Right cardiac atrium (tissue), 5 donors: ENCODE results near the gene CKS1B. TPM values are rescaled to one million over a fixed set of nuclear protein-coding genes. Genes with fewer than 3 reads are reported as not detected.

ENCODE experiments used
- ATAC-seq, 2 donors: fragments of 200-7000 bp; cut with Tn5 transposase; one replicate each; pipeline versions ENCODE4 v1.8.0 to v1.9.1; 2020; ENCODE audit warnings: moderate library complexity in 2 of 2, mild to moderate bottlenecking in 1 of 2
- DNase-seq, 3 donors: peaks; one replicate each; pipeline ENCODE4 v3.0.0-alpha.2; 2020
- H3K27ac ChIP-seq: one replicate; pipeline ENCODE4 v1.5.1; 2013; ENCODE audit warnings: mild to moderate bottlenecking, low read length, control low read depth, moderate library complexity
- H3K27me3 ChIP-seq: one replicate; pipeline ENCODE4 v1.6.1; 2013; ENCODE audit not compliant: control insufficient read depth, insufficient read depth
- H3K4me1 ChIP-seq: one replicate; pipeline ENCODE4 v1.6.1; 2013; ENCODE audit warnings: low read length; ENCODE audit not compliant: control insufficient read depth, insufficient read depth
- H3K4me3 ChIP-seq: one replicate; pipeline ENCODE4 v1.5.1; 2013; ENCODE audit warnings: low read length, control low read depth
- H3K9me3 ChIP-seq: one replicate; pipeline ENCODE4 v1.6.1; 2013; ENCODE audit warnings: low read length; ENCODE audit not compliant: control insufficient read depth
- WGBS: extraction: QIAGEN DNeasy Blood & Tissue Kit; methylation state at CpG from one replicate; pipeline ENCODE4 v1.1.7; 2013; 5-methylcytosine and 5-hydroxymethylcytosine counted together
- intact Hi-C, 4 donors: fragments of 100-400 bp; cut with DNase I; formaldehyde crosslinking; loops; one replicate each; pipeline versions ENCODE4 v1.11.0 to v1.14.0; 2022 to 2023
- polyA plus RNA-seq: library from polyadenylated mRNA; stranded (reverse); fragments of 200-250 nt; gene quantifications from one replicate; pipeline ENCODE4 v1.2.3, GENCODE V29; 2013
- total RNA-seq, 4 donors: library from RNA; stranded (reverse); fragmentation: NEBNext Ultra II Directional; extraction: Animal tissue kit (Norgen Biotek cat#: 25700); gene quantifications; one replicate each; pipeline ENCODE4 v1.2.1, GENCODE V29; 2021
- donor health status: healthy with polysubstance abuse.
- donor health status: DM: no; HTN: yes; CAD: no.
- donor health status: DM: no; HTN: no; CAD: no.
- donor health status: DM: no; HTN: yes; CAD: no; lungs with severe emphysema.
- donor health status: DM: yes; HTN: yes; CAD: no.

The CKS1B gene
- total and polyA plus RNA-seq, 5 donors = 19.9 to 28.9 (median 25.4) TPM

DNA sequence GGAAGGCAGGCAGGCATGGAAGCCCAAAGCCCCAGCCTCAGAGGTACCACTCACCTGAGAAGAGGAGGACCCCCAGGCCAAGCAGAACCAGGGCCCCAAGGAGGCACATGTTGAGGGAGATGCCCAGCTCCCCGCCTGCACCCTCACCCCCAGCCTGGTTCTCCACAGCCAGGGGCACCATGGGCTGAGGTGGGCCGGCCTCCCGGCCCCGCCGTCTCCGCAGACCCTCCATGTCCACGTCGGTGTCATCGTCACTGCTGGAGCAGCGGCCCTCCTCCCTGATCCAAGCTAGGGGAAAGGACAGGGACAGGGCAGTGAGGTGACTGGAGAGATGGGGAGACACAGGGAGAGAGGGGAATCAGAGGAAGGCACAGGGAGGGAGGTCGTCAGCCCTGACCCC, 26.4 kb upstream of the CKS1B start:
- 93% methylated on average over 11 of the region's 11 CpGs for WGBS
- peak in 1 of 3 donors; percentile 51 for DNase-seq

DNA sequence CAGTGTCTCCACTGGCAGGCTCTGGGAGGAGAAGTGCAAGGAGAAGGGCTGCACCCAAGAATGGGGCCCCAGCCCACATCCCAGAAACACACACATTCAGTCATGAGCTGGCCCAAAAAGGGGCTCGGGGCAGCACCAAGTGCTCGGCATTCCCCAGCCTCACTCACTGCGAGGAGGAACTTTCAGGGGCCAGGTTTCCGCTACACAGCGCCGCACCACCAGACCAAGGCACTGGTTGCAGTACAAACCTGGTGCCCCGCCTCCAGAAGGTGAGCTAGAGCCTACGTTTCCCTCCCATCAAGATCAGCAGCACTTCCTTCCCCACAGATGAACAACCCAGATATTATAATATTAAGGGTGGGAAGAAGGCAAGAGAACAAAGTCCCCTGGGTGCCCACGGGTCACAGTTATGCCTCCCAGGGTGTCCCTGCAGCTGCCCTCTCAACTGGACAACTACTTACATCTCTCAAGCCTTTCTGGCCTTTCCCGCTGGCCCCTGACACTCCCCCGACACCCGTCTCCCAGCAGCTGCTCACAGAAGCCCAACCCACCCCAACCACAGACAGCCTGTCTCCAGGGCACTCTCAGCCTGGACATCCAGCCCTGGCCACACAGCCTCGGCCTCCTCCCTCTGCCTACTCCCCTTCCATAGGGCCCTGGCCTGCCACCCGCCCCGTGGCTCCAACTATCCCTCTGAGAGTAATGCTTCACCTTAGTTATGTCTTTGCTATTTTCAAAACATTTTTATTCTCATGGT, 22.4 kb upstream of the CKS1B start:
- Histone ChIP-seq H3K4me1 (peaks cover 22% of the 10 kb centered on the region), H3K27ac (no peak overlapping the region), H3K27me3 (no peaks in the 10 kb centered on the region), H3K4me3 (no peak overlapping the region), H3K9me3 (no peaks in the 10 kb centered on the region)
- whole genome bisulfite sequencing = 70% methylated on average over 15 of the region's 15 CpGs
- DNase-seq = peak in 2 of 3 donors; percentile 39 to 55
- ATAC-seq = no peak
- intact Hi-C loops = loop anchor here in 1 of 4 donors (10.0 kb wide), 1 partner anchor 113 kb away; the partner anchor contains the start of gene EFNA4

More for the DNA sequence above, 26.4 kb upstream of the CKS1B start:
- intact Hi-C loops = no loop called here
- H3K27me3 ChIP-seq = no peaks in the 10 kb centered on the region
- no peak overlapping the region for H3K4me3 ChIP-seq
- no peaks in the 10 kb centered on the region for H3K9me3 ChIP-seq
- ATAC-seq = no peak
- H3K27ac ChIP-seq = no peak overlapping the region
- H3K4me1 ChIP-seq = peaks cover 9% of the 10 kb centered on the region

DNA sequence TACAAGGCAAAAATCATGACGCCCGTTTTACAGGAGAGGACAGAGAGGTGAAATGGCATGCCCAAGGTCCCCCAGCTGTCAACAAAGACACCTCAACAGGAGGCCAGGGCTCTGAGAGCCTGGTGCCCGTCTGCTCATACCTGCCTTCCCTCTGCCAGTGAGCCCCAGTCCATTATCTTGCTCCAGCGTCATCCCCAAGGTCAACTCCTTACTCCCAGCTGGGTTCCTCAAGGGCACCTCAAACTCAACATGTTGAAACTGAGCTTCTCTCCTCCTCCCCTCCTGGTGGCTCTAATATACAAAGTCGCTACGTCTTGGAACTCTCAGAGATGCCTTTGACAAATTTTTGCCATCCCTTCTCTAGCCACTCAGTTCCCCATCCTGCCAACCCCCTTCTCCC, 21.8 kb upstream of the CKS1B start:
- WGBS = 80% methylated on average over 6 of the region's 6 CpGs
- no peak for DNase-seq
- intact Hi-C loops = loop anchor here in 1 of 4 donors (10.0 kb wide), 1 partner anchor 112 kb away; the partner anchor contains the start of gene EFNA4
- Histone ChIP-seq H3K4me1 (peaks cover 22% of the 10 kb centered on the region), H3K27ac (no peak overlapping the region), H3K4me3 (no peak overlapping the region), H3K27me3 (no peaks in the 10 kb centered on the region), H3K9me3 (no peaks in the 10 kb centered on the region)
- no peak for ATAC-seq

DNA sequence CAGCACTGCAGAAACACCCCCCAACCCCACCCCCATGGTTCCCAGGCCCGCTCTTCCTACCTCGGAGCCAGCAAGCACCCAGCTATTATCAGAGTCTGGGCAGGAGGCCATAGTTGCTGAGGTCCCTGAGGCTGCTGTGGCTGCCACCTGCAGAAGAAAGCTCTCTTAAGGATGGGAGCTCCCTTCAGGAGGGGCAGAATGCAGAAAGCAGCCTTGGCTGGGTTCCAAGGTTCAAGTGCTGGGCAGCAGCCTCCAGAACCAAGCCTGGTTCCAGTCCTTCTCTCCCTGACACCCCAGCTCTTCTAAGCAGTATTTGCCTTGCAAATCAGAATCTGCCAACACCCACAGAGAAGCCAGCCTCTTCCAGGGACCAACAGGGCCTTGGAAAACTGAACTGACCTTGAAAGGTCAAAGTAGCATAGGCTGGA, 20.9 kb upstream of the CKS1B start:
- peak in 2 of 3 donors; percentile 5 to 51 for DNase-seq
- peaks cover 22% of the 10 kb centered on the region for H3K4me1 ChIP-seq
- no peak overlapping the region for H3K27ac ChIP-seq
- intact Hi-C loops = loop anchor here in 1 of 4 donors (10.0 kb wide), 1 partner anchor 111 kb away; the partner anchor contains the start of gene EFNA4
- H3K9me3 ChIP-seq = no peaks in the 10 kb centered on the region
- no peak overlapping the region for H3K4me3 ChIP-seq
- WGBS = 59% methylated on average over 2 of the region's 2 CpGs
- no peaks in the 10 kb centered on the region for H3K27me3 ChIP-seq
- no peak for ATAC-seq

DNA sequence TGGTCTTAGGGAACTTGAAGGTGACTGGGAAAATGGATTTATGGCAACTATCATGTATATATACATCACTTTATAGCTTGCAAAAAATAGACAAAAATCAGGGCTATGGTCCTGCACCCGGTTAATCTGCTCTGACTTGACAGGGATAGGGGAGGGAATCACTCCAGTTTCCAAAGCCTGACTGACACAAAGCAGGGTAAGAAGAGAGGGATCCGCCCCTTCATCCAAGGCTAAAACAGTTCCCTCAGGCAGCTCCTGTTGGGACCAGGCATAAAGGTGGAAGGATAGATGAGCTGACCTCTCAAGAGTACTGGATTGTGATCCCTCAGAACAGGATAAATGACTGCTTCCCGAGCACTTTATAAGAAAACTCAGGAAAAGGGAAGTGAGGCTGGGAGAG, 19.9 kb upstream of the CKS1B start:
- no peak for DNase-seq
- WGBS = 59% methylated on average over 3 of the region's 3 CpGs
- no peak for ATAC-seq
- peaks cover 22% of the 10 kb centered on the region for H3K4me1 ChIP-seq
- H3K9me3 ChIP-seq = no peaks in the 10 kb centered on the region
- intact Hi-C loops = loop anchor here in 1 of 4 donors (10.0 kb wide), 1 partner anchor 110 kb away; the partner anchor contains the start of gene EFNA4
- H3K27ac ChIP-seq = peak overlapping the region; percentile 2
- H3K4me3 ChIP-seq = no peak overlapping the region
- no peaks in the 10 kb centered on the region for H3K27me3 ChIP-seq

DNA sequence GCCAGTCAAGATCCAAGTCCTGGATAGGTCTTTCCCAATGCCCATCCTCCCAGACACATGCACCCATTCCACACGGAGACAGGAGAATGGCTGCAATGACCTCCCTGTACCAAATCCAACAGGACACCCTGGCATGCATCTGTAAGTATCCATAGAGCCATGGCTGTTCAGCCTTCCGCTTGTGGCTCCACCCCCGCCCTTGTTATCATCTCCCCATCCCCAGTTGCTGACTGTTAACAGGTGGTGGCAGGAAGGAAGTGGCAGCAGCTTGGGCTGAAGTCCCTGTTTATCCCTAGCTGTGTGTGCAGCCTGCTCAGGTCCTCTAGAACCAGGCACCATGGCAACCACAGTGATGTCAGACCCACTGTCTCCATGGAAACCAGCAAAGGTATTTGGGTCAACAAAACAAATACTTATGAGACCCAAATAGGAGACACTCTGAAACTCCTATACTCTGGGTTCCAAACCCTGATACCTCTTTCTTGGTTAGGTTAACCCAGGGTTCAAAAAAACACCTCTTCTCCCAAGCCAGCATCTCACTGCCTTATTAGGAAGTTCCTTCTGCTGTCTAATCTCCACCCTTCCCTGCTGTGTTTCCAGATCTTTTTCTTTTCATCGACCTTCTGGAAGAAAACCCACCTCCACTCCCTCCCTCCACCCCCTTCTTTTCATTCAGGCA, 19.3 kb upstream of the CKS1B start:
- no peaks in the 10 kb centered on the region for H3K27me3 ChIP-seq
- WGBS = 7% methylated on average over 4 of the region's 4 CpGs
- no peaks in the 10 kb centered on the region for H3K9me3 ChIP-seq
- peaks cover 22% of the 10 kb centered on the region for H3K4me1 ChIP-seq
- DNase-seq (peak in 2 of 3 donors; percentile 28 to 67), ATAC-seq (peak in 1 of 2 donors; percentile 5)
- H3K27ac ChIP-seq = peak overlapping the region; percentile 98
- H3K4me3 ChIP-seq = peak overlapping the region; percentile 95
- intact Hi-C loops = loop anchor here in 1 of 4 donors (10.0 kb wide), 1 partner anchor 110 kb away; the partner anchor contains the start of gene EFNA4

DNA sequence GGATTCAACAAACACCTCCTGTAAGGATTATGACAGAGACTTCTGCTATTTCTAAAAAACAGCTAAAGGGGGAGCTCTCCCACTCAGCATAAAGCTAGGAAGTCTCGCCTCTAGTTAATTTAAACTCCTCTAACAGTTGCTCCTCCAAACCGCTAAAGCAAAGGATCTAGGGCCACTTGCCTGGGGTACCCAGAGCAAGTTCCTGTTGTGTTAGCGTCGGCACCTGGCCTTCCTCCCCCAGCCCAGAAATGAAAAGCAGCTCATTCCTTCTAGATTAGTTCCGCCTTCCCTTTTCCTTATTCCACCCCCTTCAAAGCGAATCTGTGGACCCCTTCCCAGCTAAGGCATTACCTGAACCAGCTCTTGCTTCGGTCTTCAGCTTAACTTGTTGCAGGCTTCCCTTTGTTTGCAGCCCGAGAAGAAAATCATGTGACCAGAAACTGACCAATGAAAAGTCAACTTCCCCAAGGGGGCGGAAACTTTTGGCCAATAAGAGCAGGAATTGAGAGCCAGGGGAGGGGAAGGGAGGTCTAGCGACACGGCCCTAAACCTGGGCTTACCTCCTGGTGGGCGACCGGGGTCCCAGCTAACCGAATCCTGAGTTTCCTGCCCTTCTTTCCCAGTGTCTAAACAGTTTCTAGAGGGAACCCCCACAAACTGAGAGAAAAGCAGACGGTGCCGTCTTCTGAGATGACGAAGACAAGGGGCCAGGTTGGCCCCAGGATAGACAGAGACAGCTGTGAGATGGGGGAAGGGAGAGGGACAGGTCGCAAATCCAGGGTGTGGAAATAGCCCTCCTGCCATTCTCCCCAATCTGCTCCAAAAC, 18.6 kb upstream of the CKS1B start, which contains the start of gene PBXIP1:
Gene PBXIP1, minus strand, starts transcription at position 382 of the 826 bp plus-strand sequence. CDS start 2,378 bp downstream, outside the sequence.
- intact Hi-C loops = loop anchor here in 1 of 4 donors (10.0 kb wide), 1 partner anchor 109 kb away; the partner anchor contains the start of gene EFNA4
- peaks cover 24% of the 10 kb centered on the region for H3K4me1 ChIP-seq
- WGBS = under 1% methylated on average over 18 of the region's 18 CpGs
- no peaks in the 10 kb centered on the region for H3K9me3 ChIP-seq
- peak; percentile 82 to 83 for ATAC-seq
- peak within 1 kb of the TSS; percentile 98 for H3K27ac ChIP-seq
- H3K27me3 ChIP-seq = no peaks in the 10 kb centered on the region
- H3K4me3 ChIP-seq = peak within 1 kb of the TSS; percentile 95
- peak; percentile 59 to 77 (median 68) for DNase-seq

DNA sequence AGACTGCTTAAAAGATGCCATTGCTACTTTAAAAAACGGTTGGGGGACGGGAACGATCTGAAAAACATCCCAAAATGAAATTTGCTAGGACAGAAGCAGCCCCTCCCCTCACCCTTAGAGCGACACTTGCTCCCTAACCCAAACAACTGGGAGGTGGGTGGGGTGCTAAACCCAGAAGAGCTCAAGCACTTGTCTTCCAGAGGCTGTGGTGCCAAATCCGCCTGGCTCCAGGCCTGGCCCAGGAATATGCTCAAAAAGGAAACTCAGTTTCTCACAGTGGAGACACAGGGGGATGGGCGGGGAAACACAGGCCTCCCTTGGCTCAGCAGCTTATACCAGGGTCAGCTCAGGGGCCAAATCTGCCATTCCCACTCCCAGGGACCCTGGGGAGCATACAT, 17.9 kb upstream of the CKS1B start:
- intact Hi-C loops = loop anchor here in 1 of 4 donors (10.0 kb wide), 1 partner anchor 108 kb away; the partner anchor contains the start of gene EFNA4
- H3K4me3 ChIP-seq = peak overlapping the region; percentile 95
- peak; percentile 15 to 25 for ATAC-seq
- no peaks in the 10 kb centered on the region for H3K27me3 ChIP-seq
- WGBS = 8% methylated on average over 6 of the region's 6 CpGs
- peaks cover 24% of the 10 kb centered on the region for H3K4me1 ChIP-seq
- peak in 2 of 3 donors; percentile 85 to 88 for DNase-seq
- peak overlapping the region; percentile 98 for H3K27ac ChIP-seq
- H3K9me3 ChIP-seq = no peaks in the 10 kb centered on the region

DNA sequence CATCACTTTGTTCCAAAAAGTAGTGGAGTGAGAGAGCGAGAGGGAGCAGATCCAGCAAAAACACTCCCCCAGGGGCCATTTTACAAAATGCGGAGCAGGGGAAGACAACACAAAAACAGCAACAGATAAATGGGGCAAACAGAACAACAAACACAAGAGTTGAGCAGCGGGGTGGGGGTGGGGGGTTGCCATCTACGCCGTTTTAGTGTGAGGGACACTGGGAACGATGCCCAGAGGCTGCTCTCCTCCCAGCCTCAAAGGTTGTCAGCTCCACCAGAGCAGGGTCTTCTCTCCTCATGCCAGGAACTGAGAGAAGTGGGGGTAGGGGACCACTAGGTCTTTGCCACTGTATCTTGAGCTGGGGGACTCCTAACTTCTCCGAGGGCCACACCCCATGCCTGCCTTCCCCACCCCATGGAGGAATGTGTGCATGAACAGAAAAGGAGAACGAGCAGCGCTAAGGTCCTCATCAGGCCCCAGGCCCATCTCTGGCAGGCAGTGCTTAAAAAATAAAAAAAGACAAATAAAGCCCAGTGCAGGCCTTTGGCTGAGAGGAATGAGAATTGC, 17.3 kb upstream of the CKS1B start:
- Histone ChIP-seq H3K4me3 (no peak overlapping the region), H3K9me3 (no peaks in the 10 kb centered on the region), H3K27me3 (no peaks in the 10 kb centered on the region), H3K4me1 (peaks cover 23% of the 10 kb centered on the region), H3K27ac (peak overlapping the region; percentile 98)
- 38% methylated on average over 9 of the region's 9 CpGs for WGBS
- DNase-seq (peak in 2 of 3 donors; percentile 43 to 52), ATAC-seq (no peak)
- intact Hi-C loops = loop anchor here in 1 of 4 donors (10.0 kb wide), 1 partner anchor 108 kb away; the partner anchor contains the start of gene EFNA4

DNA sequence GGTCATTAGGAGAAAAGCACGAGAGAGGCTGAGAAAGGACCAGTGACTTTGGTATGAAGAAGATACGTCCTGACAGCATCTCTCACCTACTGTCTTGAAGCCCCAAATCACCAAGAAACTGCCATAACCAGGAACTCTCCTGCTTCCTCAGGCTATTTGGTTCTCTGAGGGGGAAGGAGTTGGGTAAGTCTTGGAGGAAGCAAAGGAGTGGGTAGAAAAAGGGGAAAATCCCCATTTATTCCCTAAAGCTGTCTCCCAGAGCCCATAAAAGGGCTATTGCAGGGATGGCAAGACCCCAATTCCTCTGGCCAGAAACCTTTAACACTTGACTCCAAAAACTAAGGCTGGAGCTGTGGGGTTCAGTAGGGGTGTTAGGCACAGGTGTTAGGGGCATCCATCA, 16.4 kb upstream of the CKS1B start:
- peaks cover 18% of the 10 kb centered on the region for H3K4me1 ChIP-seq
- WGBS = 71% methylated on average over 2 of the region's 2 CpGs
- DNase-seq = no peak
- H3K4me3 ChIP-seq = no peak overlapping the region
- no peaks in the 10 kb centered on the region for H3K9me3 ChIP-seq
- H3K27ac ChIP-seq = no peak overlapping the region
- intact Hi-C loops = loop anchor here in 1 of 4 donors (10.0 kb wide), 1 partner anchor 107 kb away; the partner anchor contains the start of gene EFNA4
- H3K27me3 ChIP-seq = no peaks in the 10 kb centered on the region
- ATAC-seq = no peak
